GM12891 (cell line): Measurements from ENCODE around the gene SPRR3.

Experiments used
- POLR2A ChIP-seq: IDR thresholded peaks from 2 replicates; pipeline ENCODE4 v1.6.1; 2011; ENCODE audit warnings: low read depth, low read length, control low read depth
- SPI1 ChIP-seq: IDR thresholded peaks from 2 replicates; pipeline ENCODE4 v1.6.1; 2011; ENCODE audit warnings: low read depth, low read length, control low read depth

- TF ChIP-seq POLR2A, result no peak
- TF ChIP-seq SPI1, result no peak
Observed at GRCh38 chr1:153000294-153000693, 1.3 kb upstream of the SPRR3 start.
